Measurements from ENCODE around the gene RNGTT.

RNGTT gene

DNA sequence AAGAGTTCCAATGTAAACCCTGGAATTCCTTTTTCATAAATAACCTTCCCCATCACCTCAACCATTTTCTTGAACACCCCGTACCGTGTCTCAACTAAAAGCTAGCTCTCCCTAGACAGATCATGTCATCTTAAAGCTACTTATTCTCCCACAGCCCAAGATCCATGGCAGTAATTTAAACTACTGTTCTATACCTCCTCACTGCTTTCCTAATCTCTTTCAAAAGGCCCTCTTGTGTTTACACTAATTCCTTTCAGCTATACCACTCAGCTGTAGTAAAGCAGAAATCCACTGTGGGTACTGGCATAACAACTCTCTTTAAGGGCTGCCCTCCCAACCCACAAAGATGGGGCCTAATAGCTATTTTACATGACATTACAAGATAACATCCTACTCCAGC, 67.5 kb downstream of the RNGTT start:
- no peak overlapping the region for H3K4me3 ChIP-seq (ENCODE audit: control insufficient read depth, low read depth, low read length)
- DNase-seq (ENCODE audit: low read depth) = no peak
- TF ChIP-seq, protein P1, sequence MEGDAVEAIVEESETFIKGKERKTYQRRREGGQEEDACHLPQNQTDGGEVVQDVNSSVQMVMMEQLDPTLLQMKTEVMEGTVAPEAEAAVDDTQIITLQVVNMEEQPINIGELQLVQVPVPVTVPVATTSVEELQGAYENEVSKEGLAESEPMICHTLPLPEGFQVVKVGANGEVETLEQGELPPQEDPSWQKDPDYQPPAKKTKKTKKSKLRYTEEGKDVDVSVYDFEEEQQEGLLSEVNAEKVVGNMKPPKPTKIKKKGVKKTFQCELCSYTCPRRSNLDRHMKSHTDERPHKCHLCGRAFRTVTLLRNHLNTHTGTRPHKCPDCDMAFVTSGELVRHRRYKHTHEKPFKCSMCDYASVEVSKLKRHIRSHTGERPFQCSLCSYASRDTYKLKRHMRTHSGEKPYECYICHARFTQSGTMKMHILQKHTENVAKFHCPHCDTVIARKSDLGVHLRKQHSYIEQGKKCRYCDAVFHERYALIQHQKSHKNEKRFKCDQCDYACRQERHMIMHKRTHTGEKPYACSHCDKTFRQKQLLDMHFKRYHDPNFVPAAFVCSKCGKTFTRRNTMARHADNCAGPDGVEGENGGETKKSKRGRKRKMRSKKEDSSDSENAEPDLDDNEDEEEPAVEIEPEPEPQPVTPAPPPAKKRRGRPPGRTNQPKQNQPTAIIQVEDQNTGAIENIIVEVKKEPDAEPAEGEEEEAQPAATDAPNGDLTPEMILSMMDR (IDR thresholded peaks at IDR 0.05; ENCODE audit: control insufficient read depth, insufficient read depth, low read depth, low read length, missing control alignments) = no peak

DNA sequence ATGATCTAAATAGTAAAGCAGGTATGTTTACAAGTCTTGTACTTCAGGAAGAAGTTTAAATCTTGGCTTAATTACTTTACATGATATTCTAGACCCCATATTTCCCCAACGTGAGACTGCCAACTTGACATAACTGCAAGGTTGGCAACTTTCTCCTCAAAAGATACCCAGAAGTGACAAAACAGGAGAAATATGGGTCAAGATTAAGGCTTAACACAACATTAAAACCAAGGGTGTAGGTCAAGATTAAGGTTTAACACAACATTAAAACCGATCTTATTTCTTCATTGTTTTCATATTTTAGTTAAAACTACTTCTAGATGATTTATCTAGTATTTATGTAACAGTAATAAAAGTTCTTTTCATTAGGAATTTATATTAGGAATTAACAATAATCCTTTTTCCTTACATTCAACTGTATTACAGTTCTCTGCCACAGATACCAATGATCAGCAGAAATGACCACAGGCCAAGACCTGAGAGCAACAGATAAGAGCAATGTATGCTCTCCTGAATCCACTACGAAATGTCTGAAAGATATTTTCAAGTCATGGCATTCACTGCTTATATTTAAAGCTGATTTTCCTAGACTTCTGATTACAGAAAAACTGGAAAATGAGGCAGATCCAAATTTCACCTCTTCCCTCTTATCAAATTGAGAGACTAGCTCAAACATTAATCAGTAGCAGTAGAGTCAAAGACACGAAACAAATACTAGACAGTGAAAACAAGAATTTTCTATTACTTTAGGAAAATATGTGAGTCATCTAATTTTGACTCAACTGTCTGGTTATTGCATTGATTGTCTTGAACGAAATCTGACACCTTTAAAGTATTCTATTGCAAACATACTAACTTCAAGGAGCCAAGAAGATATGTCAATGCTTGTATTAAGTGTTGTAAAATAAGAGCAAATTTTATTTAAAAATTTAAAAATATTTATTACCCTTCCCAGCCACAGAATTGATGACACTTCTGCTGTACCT, 72.3 kb downstream of the RNGTT start:
- TF ChIP-seq, protein P1 (IDR thresholded peaks at IDR 0.05; ENCODE audit: control insufficient read depth, insufficient read depth, low read depth, low read length, missing control alignments) = no peak
- H3K4me3 ChIP-seq (ENCODE audit: control insufficient read depth, low read depth, low read length) = no peak overlapping the region
- no peak for DNase-seq (ENCODE audit: low read depth)

DNA sequence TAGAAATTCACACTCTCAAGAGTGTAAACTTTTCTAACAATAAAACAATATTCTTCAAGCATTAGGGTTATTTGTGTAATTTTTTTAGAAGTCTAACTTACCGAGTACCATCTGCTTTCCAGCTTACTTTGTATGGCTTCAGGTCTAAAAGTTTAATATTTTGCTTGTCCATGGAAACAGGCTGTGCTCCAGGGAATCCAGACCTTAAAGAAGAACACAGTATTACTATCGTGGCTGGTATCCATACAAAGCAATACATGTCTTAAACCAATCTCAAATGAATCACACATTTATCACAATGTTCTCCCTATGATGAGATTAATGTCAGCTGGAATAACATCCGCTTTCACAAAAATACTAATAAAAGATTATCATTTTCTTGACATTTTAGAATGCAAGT, 73.0 kb downstream of the RNGTT start:
- no peak overlapping the region for H3K4me3 ChIP-seq (ENCODE audit: control insufficient read depth, low read depth, low read length)
- TF ChIP-seq, protein P1 (IDR thresholded peaks at IDR 0.05; ENCODE audit: control insufficient read depth, insufficient read depth, low read depth, low read length, missing control alignments) = no peak
- no peak for DNase-seq (ENCODE audit: low read depth)

DNA sequence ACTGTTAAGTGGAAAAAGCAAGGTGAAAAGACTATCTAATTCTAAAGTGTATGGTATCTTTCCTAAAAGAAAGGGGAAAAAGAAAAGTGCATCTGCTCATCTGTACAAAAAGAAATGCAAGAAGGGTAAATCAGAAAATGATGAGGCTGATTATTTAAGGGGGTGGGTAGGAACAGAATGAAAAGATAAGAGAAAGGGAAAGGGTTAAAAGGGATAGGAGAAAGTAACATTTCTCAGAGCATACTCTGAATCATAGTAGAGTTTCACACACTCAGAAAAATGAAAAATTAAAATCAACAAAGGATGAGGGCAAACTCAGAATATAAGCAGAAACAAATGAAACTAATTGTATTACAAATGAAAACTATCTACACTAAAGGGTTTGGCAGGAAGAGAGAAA, 79.1 kb downstream of the RNGTT start:
- H3K4me3 ChIP-seq (ENCODE audit: control insufficient read depth, low read depth, low read length) = no peak overlapping the region
- TF ChIP-seq, protein P1 (IDR thresholded peaks at IDR 0.05; ENCODE audit: control insufficient read depth, insufficient read depth, low read depth, low read length, missing control alignments) = no peak
- DNase-seq (ENCODE audit: low read depth) = no peak

DNA sequence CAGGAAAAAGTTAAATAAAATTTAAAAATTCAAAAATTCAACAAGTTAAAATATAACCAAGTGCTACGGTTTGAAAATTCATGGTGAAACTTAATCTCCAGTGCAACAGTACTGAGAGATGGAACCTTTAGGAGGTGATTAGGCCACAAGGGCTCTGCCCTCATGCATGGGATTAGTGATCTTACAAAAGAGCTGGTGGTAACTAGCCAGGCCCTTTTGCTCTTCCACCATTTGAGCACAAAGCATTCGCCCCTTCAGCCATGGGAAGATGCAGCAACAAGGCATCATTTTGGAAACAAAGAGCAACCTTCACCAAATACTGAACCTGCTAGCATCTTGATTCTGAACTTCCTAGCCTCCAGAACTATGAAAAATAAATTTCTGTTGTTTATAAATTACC, 80.9 kb downstream of the RNGTT start:
- TF ChIP-seq, protein P1 (IDR thresholded peaks at IDR 0.05; ENCODE audit: control insufficient read depth, insufficient read depth, low read depth, low read length, missing control alignments) = no peak
- H3K4me3 ChIP-seq (ENCODE audit: control insufficient read depth, low read depth, low read length) = no peak overlapping the region
- no peak for DNase-seq (ENCODE audit: low read depth)

DNA sequence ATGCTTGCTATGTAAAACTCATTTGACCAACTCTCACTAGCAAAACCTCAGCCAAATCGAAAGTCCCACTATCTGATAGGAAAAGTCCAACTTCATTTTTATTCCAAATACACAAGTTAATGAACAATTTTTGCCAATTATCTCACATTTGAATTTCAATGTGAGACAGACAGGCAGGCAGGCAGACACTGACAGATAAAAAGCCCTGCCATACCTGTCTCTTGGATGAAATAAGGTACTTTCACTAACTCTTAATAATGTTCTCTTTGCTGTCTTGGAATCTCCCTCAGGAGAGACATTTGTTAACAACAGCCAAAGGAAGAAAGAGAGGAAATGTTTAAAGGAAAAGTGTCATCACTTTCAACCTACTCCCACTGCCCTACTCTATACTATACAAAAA, 82.0 kb downstream of the RNGTT start:
- TF ChIP-seq, protein P1 (IDR thresholded peaks at IDR 0.05; ENCODE audit: control insufficient read depth, insufficient read depth, low read depth, low read length, missing control alignments) = no peak
- DNase-seq (ENCODE audit: low read depth) = no peak

More for the DNA sequence above, 82.0 kb downstream of the RNGTT start:
- H3K4me3 ChIP-seq (ENCODE audit: control insufficient read depth, low read depth, low read length) = no peak overlapping the region
